Measurements from ENCODE around the gene RAB15.

- TF ChIP-seq, protein P1, sequence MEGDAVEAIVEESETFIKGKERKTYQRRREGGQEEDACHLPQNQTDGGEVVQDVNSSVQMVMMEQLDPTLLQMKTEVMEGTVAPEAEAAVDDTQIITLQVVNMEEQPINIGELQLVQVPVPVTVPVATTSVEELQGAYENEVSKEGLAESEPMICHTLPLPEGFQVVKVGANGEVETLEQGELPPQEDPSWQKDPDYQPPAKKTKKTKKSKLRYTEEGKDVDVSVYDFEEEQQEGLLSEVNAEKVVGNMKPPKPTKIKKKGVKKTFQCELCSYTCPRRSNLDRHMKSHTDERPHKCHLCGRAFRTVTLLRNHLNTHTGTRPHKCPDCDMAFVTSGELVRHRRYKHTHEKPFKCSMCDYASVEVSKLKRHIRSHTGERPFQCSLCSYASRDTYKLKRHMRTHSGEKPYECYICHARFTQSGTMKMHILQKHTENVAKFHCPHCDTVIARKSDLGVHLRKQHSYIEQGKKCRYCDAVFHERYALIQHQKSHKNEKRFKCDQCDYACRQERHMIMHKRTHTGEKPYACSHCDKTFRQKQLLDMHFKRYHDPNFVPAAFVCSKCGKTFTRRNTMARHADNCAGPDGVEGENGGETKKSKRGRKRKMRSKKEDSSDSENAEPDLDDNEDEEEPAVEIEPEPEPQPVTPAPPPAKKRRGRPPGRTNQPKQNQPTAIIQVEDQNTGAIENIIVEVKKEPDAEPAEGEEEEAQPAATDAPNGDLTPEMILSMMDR (IDR thresholded peaks at IDR 0.05; ENCODE audit: low read depth, low read length), result no peak
- no peak for TF ChIP-seq EZH2phosphoT487 (IDR thresholded peaks at IDR 0.05; ENCODE audit: low read depth)
These were observed 41.9 kb downstream of the RAB15 start for GRCh38 chr14:64930085-64930843.
